Breast epithelium (tissue), 4 donors: ENCODE measurements around the gene AKAP8L. TPM values are rescaled to one million over a fixed set of nuclear protein-coding genes. Genes with fewer than 3 reads are reported as not detected.
"Not testable (repeated sequence)": the region's sequence is repeated elsewhere in the genome, so short reads cannot be mapped to it uniquely, and the experiment has no call there.

ENCODE experiments used
- DNase-seq, 2 donors: peaks; one replicate each; pipeline ENCODE4 v3.0.0-alpha.2; 2019; ENCODE audit warnings: low spot score in 2 of 2
- H3K27ac ChIP-seq, 2 donors: fragments of 200-600 bp; sonication (generic) in 1 of 2; one replicate each; pipeline ENCODE4 v1.5.1; 2016 to 2019; ENCODE audit warnings: mild to moderate bottlenecking in 1 of 2
- H3K27me3 ChIP-seq, 2 donors: fragments of 200-600 bp; sonication (generic) in 1 of 2; one replicate each; pipeline versions ENCODE4 v1.5.1 to v1.6.0; 2017 to 2019; ENCODE audit warnings: control low read depth in 1 of 2, mild to moderate bottlenecking in 1 of 2
- H3K36me3 ChIP-seq: fragments of 200-600 bp; one replicate; pipeline ENCODE4 v1.5.1; 2019
- H3K4me1 ChIP-seq, 2 donors: fragments of 200-600 bp; sonication (generic); one replicate each; pipeline ENCODE4 v1.5.1; 2016 to 2019; ENCODE audit warnings: control low read depth in 1 of 2
- H3K4me3 ChIP-seq, 3 donors: fragments of 200-600 bp; sonication (generic); 1 replicate in 2 of 3; 2 replicates in 1 of 3; pipeline ENCODE4 v1.5.1; 2016 to 2019; ENCODE audit warnings: mild to moderate bottlenecking in 3 of 3, moderate library complexity in 2 of 3
- H3K9me3 ChIP-seq, 2 donors: fragments of 200-600 bp; sonication (generic) in 1 of 2; one replicate each; pipeline ENCODE4 v1.5.1; 2016 to 2019; ENCODE audit warnings: control low read depth in 1 of 2
- CTCF ChIP-seq, 3 donors: fragments of 450-650 bp; IDR thresholded peaks; one replicate each; pipeline ENCODE4 v1.5.1; 2016 to 2017; ENCODE audit warnings: antibody characterized with exemption in 3 of 3, mild to moderate bottlenecking in 3 of 3, moderate library complexity in 3 of 3
- POLR2A ChIP-seq: fragments of 450-650 bp; IDR thresholded peaks from one replicate; pipeline ENCODE4 v1.6.1; 2016; ENCODE audit warnings: antibody characterized with exemption, mild to moderate bottlenecking, moderate library complexity
- POLR2AphosphoS5 ChIP-seq, 3 donors: sonication (generic); formaldehyde crosslinking; IDR thresholded peaks; one replicate each; pipeline ENCODE4 v1.6.1; 2017; ENCODE audit warnings: antibody characterized with exemption in 3 of 3
- intact Hi-C: fragments of 100-400 bp; cut with DNase I; formaldehyde crosslinking; loops from one replicate; pipeline ENCODE4 v1.15.1; 2023; ENCODE audit warnings: low total_unique reads
- total RNA-seq, 3 donors: library from RNA; depleted of rRNA; stranded (reverse); fragments of >200 nt; gene quantifications; one replicate each; pipeline ENCODE4 v1.1.0, GENCODE V29; 2016

Gene AKAP8L
- total RNA-seq, 3 donors from 2014 or later: 77.6 to 141 (median 122) TPM

- TF ChIP-seq CTCF (IDR thresholded peaks at IDR 0.05) (no peak), POLR2AphosphoS5 (IDR thresholded peaks at IDR 0.05) (no peak), POLR2A (no peak)
- no peak overlapping the region for H3K4me3 ChIP-seq
- no peaks in the 10 kb centered on the region for H3K27me3 ChIP-seq
- intact Hi-C loops: loop anchor here (10.0 kb wide), 2 partner anchors 72 to 152 kb away; no protein-coding TSS in a partner anchor
- peaks cover 0 to 5% of the 10 kb centered on the region in 2 donors for H3K4me1 ChIP-seq
- no peaks in the 10 kb centered on the region for H3K36me3 ChIP-seq
- no peaks in the 10 kb centered on the region for H3K9me3 ChIP-seq
- DNase-seq: no peak
- peak overlapping the region in 1 of 2 donors; percentile 25 for H3K27ac ChIP-seq
These were observed 81.6 kb downstream of the AKAP8L start for GRCh38 chr19:15337202-15337601.

GRCh38 chr19:15335992-15336391, 82.8 kb downstream of the AKAP8L start:
- not testable (repeated sequence) for H3K36me3 ChIP-seq, H3K27ac ChIP-seq, H3K9me3 ChIP-seq, H3K4me3 ChIP-seq, H3K27me3 ChIP-seq, DNase-seq, H3K4me1 ChIP-seq
- intact Hi-C loops: loop anchor here (10.0 kb wide), 2 partner anchors 71 to 151 kb away; no protein-coding TSS in a partner anchor

- peak in 1 of 3 donors; percentile 13 for TF ChIP-seq POLR2AphosphoS5 (IDR thresholded peaks at IDR 0.05)
- no peak for TF ChIP-seq CTCF (IDR thresholded peaks at IDR 0.05)
- H3K4me1 ChIP-seq: peaks cover 0 to 22% of the 10 kb centered on the region in 2 donors
- intact Hi-C loops: loop anchor here (10.0 kb wide), 2 partner anchors 68 to 148 kb away; no protein-coding TSS in a partner anchor
- H3K27me3 ChIP-seq: no peaks in the 10 kb centered on the region
- H3K27ac ChIP-seq: peak within 1 kb of the TSS; percentile 93 to 100
- H3K4me3 ChIP-seq: peak within 1 kb of the TSS; percentile 70 to 98 (median 77)
- H3K36me3 ChIP-seq: no peaks in the 10 kb centered on the region
- H3K9me3 ChIP-seq: no peaks in the 10 kb centered on the region
- peak; percentile 50 to 65 for DNase-seq
These were observed 86.3 kb downstream of the AKAP8L start, which contains the start of gene BRD4 for GRCh38 chr19:15332311-15332996. Gene BRD4, minus strand, starts transcription at chr19:15332539. Its CDS starts 59,440 bp downstream, at chr19:15273099.

- Histone ChIP-seq H3K36me3 (no peaks in the 10 kb centered on the region), H3K4me1 (peaks cover 3 to 22% of the 10 kb centered on the region in 2 donors), H3K9me3 (no peaks in the 10 kb centered on the region), H3K27ac (peak overlapping the region; percentile 93 to 100), H3K27me3 (no peaks in the 10 kb centered on the region), H3K4me3 (peak overlapping the region; percentile 70 to 98 (median 77))
- intact Hi-C loops: loop anchor here (10.0 kb wide), 2 partner anchors 67 to 147 kb away; no protein-coding TSS in a partner anchor
- TF ChIP-seq CTCF (IDR thresholded peaks at IDR 0.05) (no peak), POLR2AphosphoS5 (IDR thresholded peaks at IDR 0.05) (peak in 1 of 3 donors; percentile 37)
- DNase-seq: peak in 1 of 2 donors; percentile 39
These were observed 87.1 kb downstream of the AKAP8L start for GRCh38 chr19:15331419-15332310.

- peak overlapping the region; percentile 93 to 100 for H3K27ac ChIP-seq
- no peaks in the 10 kb centered on the region for H3K36me3 ChIP-seq
- peak in 1 of 2 donors; percentile 39 for DNase-seq
- intact Hi-C loops: loop anchor here (10.0 kb wide), 2 partner anchors 66 to 146 kb away; no protein-coding TSS in a partner anchor
- H3K4me1 ChIP-seq: peaks cover 3 to 26% of the 10 kb centered on the region in 2 donors
- no peak for TF ChIP-seq CTCF (IDR thresholded peaks at IDR 0.05)
- H3K4me3 ChIP-seq: peak overlapping the region; percentile 70 to 98 (median 77)
- H3K27me3 ChIP-seq: no peaks in the 10 kb centered on the region
- no peaks in the 10 kb centered on the region for H3K9me3 ChIP-seq
These were observed 87.9 kb downstream of the AKAP8L start for GRCh38 chr19:15330801-15331418.
